ENCODE data around the gene SCO2. TPM values are rescaled to one million over a fixed set of nuclear protein-coding genes. Genes with fewer than 3 reads are reported as not detected.

The SCO2 gene
- total and polyA plus RNA-seq, 2 of the 13 experiments (the other 11 are each of a cell fraction or from before 2014, with no cell fraction given): 0.32 to 3.7 TPM

- TF ChIP-seq NR2C2 (CRISPR knock-in tag; IDR thresholded peaks at IDR 0.05; ENCODE audit: borderline replicate concordance) (0 out of 2 replicates have a peak, but pooled peaks have one; percentile 15), GPN1 (CRISPR knock-in tag; IDR thresholded peaks at IDR 0.05; ENCODE audit: borderline replicate concordance) (no peak), ZNF121 (CRISPR knock-in tag; IDR thresholded peaks at IDR 0.05) (no peak), ZBTB42 (CRISPR knock-in tag; IDR thresholded peaks at IDR 0.05) (no peak), MYPOP (CRISPR knock-in tag; IDR thresholded peaks at IDR 0.05) (no peak), ZNF136 (CRISPR knock-in tag; IDR thresholded peaks at IDR 0.05; ENCODE audit: low read depth) (no peak), MIER2 (CRISPR knock-in tag; IDR thresholded peaks at IDR 0.05) (no peak), SNAPC5 (CRISPR knock-in tag; IDR thresholded peaks at IDR 0.05; ENCODE audit: borderline replicate concordance) (no peak), MXD4 (CRISPR knock-in tag; IDR thresholded peaks at IDR 0.05) (no peak), KLF16 (CRISPR knock-in tag; IDR thresholded peaks at IDR 0.05) (0 out of 4 replicates have a peak, but pooled peaks of 1 of the 2 experiments have one; percentile 44), MAFK (conservative IDR thresholded peaks at IDR 0.05 in 1 of 2, IDR thresholded peaks at IDR 0.05 in 1 of 2; ENCODE audit: low read length in 2 of 2) (no peak), TERF1 (CRISPR knock-in tag; IDR thresholded peaks at IDR 0.05) (no peak), ZNF557 (CRISPR knock-in tag; IDR thresholded peaks at IDR 0.05) (no peak), ZNF33A (CRISPR knock-in tag; IDR thresholded peaks at IDR 0.05; ENCODE audit: borderline replicate concordance) (no peak), ZNF138 (CRISPR knock-in tag; IDR thresholded peaks at IDR 0.05; ENCODE audit: low read depth) (no peak), ZNF577 (CRISPR knock-in tag; IDR thresholded peaks at IDR 0.05; ENCODE audit: borderline replicate concordance, low read depth) (no peak), SYNCRIP (IDR thresholded peaks at IDR 0.05; ENCODE audit: insufficient read depth, low read depth, low read length) (no peak), TIGD3 (CRISPR knock-in tag; IDR thresholded peaks at IDR 0.05; ENCODE audit: borderline replicate concordance) (no peak)
These were observed 50.4 kb downstream of the SCO2 start, which contains the start of gene SBF1 (continued) for GRCh38 chr22:50474710-50475651.

Measured in HepG2 (cell line).